Neural progenitor cell (in vitro differentiated cells): ENCODE measurements around the gene RBFOX2. TPM values are rescaled to one million over a fixed set of nuclear protein-coding genes. Genes with fewer than 3 reads are reported as not detected.

Source experiments
- DNase-seq: peaks from one replicate; pipeline ENCODE4 v3.0.0-alpha.2; 2016; ENCODE audit warnings: low spot score
- H2AFZ ChIP-seq: fragments of 200-600 bp; sonication (generic); replicated peaks from 2 replicates; pipeline ENCODE4 v1.6.1; 2016; ENCODE audit warnings: antibody characterized with exemption
- H3F3A ChIP-seq: fragments of 200-600 bp; sonication (generic); 2 replicates; pipeline ENCODE4 v1.6.1; 2016; ENCODE audit warnings: antibody characterized with exemption, low read depth
- H3K27ac ChIP-seq: fragments of 200-600 bp; sonication (generic); 2 replicates; pipeline ENCODE4 v1.5.1; 2016; ENCODE audit warnings: mild to moderate bottlenecking
- H3K27me3 ChIP-seq: fragments of 200-600 bp; sonication (generic); 2 replicates; pipeline ENCODE4 v1.6.1; 2016; ENCODE audit warnings: mild to moderate bottlenecking, moderate library complexity
- H3K36me3 ChIP-seq: fragments of 200-600 bp; sonication (generic); 2 replicates; pipeline ENCODE4 v1.5.1; 2016
- H3K4me1 ChIP-seq: fragments of 200-600 bp; sonication (generic); 2 replicates; pipeline ENCODE4 v1.6.1; 2016; ENCODE audit warnings: mixed run types
- H3K4me2 ChIP-seq: fragments of 200-600 bp; sonication (generic); 2 replicates; pipeline ENCODE4 v1.6.1; 2016
- H3K4me3 ChIP-seq: fragments of 200-600 bp; sonication (generic); 2 replicates; pipeline ENCODE4 v1.5.1; 2016
- H3K79me2 ChIP-seq: fragments of 200-600 bp; sonication (generic); 2 replicates; pipeline ENCODE4 v1.6.1; 2016; ENCODE audit warnings: low read depth
- H3K9ac ChIP-seq: fragments of 200-600 bp; sonication (generic); 2 replicates; pipeline ENCODE4 v1.6.1; 2016
- H3K9me3 ChIP-seq: fragments of 200-600 bp; sonication (generic); 2 replicates; pipeline ENCODE4 v1.5.1; 2016; ENCODE audit warnings: low read depth
- H4K20me1 ChIP-seq: fragments of 200-600 bp; sonication (generic); 2 replicates; pipeline ENCODE4 v1.6.1; 2016; ENCODE audit warnings: low read depth
- H3K27ac Mint-ChIP-seq: 3 replicates; pipeline ENCODE4 v1.8.0; 2021; ENCODE audit warnings: mixed read lengths
- H3K27me3 Mint-ChIP-seq: 2 replicates; pipeline ENCODE4 v1.8.0; 2022; ENCODE audit warnings: low read depth, mild to moderate bottlenecking, inconsistent platforms, moderate library complexity, mixed read lengths; ENCODE audit not compliant: insufficient read depth
- H3K36me3 Mint-ChIP-seq: 3 replicates; pipeline ENCODE4 v1.8.0; 2021; ENCODE audit warnings: mixed read lengths
- H3K4me1 Mint-ChIP-seq: 3 replicates; pipeline ENCODE4 v1.8.0; 2021; ENCODE audit warnings: mixed read lengths
- H3K4me3 Mint-ChIP-seq: 3 replicates; pipeline ENCODE4 v1.8.0; 2021; ENCODE audit warnings: mild to moderate bottlenecking, moderate library complexity, mixed read lengths
- H3K9me3 Mint-ChIP-seq: 3 replicates; pipeline ENCODE4 v1.8.0; 2020; ENCODE audit warnings: mixed read lengths
- EZH2 ChIP-seq: fragments of 200-600 bp; sonication (generic); IDR thresholded peaks from 2 replicates; pipeline ENCODE4 v1.6.1; 2017; ENCODE audit warnings: antibody characterized with exemption, mild to moderate bottlenecking, moderate library complexity
- EZH2phosphoT487 ChIP-seq: fragments of 200-600 bp; sonication (generic); IDR thresholded peaks from 2 replicates; pipeline ENCODE4 v1.6.1; 2017; ENCODE audit warnings: antibody characterized with exemption
- total RNA-seq: library from RNA; depleted of rRNA; stranded (reverse); fragments of >200 nt; gene quantifications from 2 replicates; pipeline ENCODE4 v1.2.3, GENCODE V29; 2015; ENCODE audit warnings: low replicate concordance
- TF ChIP-seq, protein P1 (sequence below): fragments of 200-600 bp; sonication (generic); IDR thresholded peaks from 2 replicates; pipeline ENCODE4 v1.5.1; 2017; ENCODE audit warnings: antibody characterized with exemption, mild to moderate bottlenecking

RBFOX2 gene
- total RNA-seq, 1 donor from 2014 or later: 163 TPM

GRCh38 chr22:35972559-35972958, 56.1 kb downstream of the RBFOX2 start:
- Histone ChIP-seq H3K79me2 (peaks cover 96% of the 10 kb centered on the region), H3K36me3 (no peaks in the 10 kb centered on the region), H3K9ac (no peak overlapping the region), H2AFZ (no peak overlapping the region), H4K20me1 (peaks cover 86% of the 10 kb centered on the region), H3K4me2 (no peak overlapping the region), H3K27ac (no peak overlapping the region), H3K4me1 (peaks cover 26% of the 10 kb centered on the region), H3K9me3 (no peaks in the 10 kb centered on the region), H3K4me3 (no peak overlapping the region), H3F3A (no peaks in the 10 kb centered on the region), H3K27me3 (no peaks in the 10 kb centered on the region)
- Mint-ChIP-seq H3K27ac (peak overlapping the region; percentile 62), H3K9me3 (no peaks in the 10 kb centered on the region), H3K4me1 (peaks cover 60% of the 10 kb centered on the region), H3K27me3 (no peaks in the 10 kb centered on the region), H3K36me3 (peaks cover 2% of the 10 kb centered on the region), H3K4me3 (no peak overlapping the region)
- no peak for TF ChIP-seq EZH2phosphoT487
- no peak for TF ChIP-seq EZH2
- no peak for DNase-seq

DNA sequence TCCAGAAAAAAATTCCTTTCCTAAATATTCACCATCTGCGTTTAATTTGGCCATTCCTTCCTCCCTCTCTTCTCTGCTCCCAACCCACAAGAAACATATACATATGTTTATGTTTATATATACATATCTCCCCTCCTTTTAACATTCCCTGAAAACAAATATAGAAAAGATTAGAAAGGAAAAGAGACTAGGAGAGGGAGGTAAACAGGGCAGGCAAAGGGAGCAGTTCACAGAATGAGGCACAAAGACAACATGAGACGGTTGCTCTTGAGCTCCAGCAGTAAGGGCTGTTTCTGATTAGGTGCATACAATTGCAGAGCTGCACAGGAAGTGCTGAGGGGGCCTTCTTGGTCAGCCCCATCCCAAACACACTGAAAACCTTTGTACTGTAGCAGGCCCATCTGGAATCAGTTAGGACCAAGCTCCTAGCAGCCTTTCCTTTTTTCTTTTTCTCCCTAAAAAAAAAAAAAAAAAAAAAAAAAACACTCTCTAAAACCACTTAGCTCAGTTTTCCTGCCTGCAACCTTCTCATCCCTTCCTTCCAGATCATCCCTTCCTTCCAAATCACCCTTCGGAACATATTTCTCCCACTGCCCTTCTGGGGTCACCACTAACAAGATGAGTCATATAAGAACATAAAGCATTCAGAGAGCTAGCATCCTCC, 57.0 kb downstream of the RBFOX2 start:
- Mint-ChIP-seq H3K36me3 (peaks cover 2% of the 10 kb centered on the region), H3K4me3 (peak overlapping the region; percentile 14), H3K4me1 (peaks cover 60% of the 10 kb centered on the region), H3K27me3 (no peaks in the 10 kb centered on the region), H3K9me3 (no peaks in the 10 kb centered on the region), H3K27ac (peak overlapping the region; percentile 76)
- Histone ChIP-seq H3F3A (no peaks in the 10 kb centered on the region), H3K4me1 (peaks cover 26% of the 10 kb centered on the region), H3K79me2 (peaks cover 96% of the 10 kb centered on the region), H4K20me1 (peaks cover 80% of the 10 kb centered on the region), H2AFZ (no peak overlapping the region), H3K27ac (no peak overlapping the region), H3K4me3 (no peak overlapping the region), H3K9me3 (no peaks in the 10 kb centered on the region), H3K36me3 (no peaks in the 10 kb centered on the region), H3K9ac (no peak overlapping the region), H3K4me2 (no peak overlapping the region), H3K27me3 (no peaks in the 10 kb centered on the region)
- DNase-seq: no peak
- TF ChIP-seq EZH2: no peak
- TF ChIP-seq, protein P1, sequence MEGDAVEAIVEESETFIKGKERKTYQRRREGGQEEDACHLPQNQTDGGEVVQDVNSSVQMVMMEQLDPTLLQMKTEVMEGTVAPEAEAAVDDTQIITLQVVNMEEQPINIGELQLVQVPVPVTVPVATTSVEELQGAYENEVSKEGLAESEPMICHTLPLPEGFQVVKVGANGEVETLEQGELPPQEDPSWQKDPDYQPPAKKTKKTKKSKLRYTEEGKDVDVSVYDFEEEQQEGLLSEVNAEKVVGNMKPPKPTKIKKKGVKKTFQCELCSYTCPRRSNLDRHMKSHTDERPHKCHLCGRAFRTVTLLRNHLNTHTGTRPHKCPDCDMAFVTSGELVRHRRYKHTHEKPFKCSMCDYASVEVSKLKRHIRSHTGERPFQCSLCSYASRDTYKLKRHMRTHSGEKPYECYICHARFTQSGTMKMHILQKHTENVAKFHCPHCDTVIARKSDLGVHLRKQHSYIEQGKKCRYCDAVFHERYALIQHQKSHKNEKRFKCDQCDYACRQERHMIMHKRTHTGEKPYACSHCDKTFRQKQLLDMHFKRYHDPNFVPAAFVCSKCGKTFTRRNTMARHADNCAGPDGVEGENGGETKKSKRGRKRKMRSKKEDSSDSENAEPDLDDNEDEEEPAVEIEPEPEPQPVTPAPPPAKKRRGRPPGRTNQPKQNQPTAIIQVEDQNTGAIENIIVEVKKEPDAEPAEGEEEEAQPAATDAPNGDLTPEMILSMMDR: no peak
- no peak for TF ChIP-seq EZH2phosphoT487

DNA sequence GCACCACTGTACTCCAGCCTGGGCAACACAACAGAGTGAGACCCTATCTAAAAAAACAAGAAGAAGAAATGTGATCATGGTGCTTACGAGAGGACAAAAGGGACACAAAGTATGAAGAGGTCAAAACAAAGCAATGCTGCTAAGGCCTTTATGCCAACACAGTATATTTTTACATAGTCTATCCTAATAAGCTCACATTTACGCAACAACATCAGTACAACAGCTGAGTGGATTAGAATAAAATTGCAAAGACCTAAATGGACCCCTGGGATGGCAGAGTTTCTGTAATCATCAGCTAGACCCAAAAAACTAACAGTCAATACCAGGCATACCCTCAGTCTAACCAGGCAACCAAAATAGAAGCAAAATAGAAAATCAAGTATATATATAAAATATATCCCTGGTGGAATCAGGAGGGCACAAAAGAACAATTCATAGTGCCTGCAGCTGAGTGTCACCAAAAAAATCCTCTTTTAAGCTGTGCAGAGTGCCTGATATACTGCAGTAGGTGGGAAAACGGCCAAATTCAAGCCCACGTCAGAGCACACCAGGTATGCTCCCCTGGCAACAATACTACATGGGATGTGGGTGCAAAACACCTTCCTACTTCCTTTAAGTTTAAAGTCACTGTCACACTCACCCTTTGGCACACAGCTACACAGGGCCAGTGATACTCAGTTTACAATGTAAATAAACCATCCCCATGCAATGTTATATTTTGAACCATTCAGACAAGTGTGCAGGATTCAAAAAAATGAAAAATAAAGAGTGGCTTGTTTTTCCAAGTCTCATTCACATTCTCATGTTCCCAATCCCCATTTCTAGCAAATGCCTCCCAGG, 57.8 kb downstream of the RBFOX2 start:
- Histone ChIP-seq H3K27ac (no peak overlapping the region), H3K36me3 (no peaks in the 10 kb centered on the region), H3K9ac (no peak overlapping the region), H3K9me3 (no peaks in the 10 kb centered on the region), H3K27me3 (no peaks in the 10 kb centered on the region), H3F3A (no peaks in the 10 kb centered on the region), H3K4me3 (no peak overlapping the region), H2AFZ (no peak overlapping the region), H4K20me1 (peaks cover 72% of the 10 kb centered on the region), H3K4me2 (no peak overlapping the region), H3K79me2 (peaks cover 96% of the 10 kb centered on the region), H3K4me1 (peaks cover 21% of the 10 kb centered on the region)
- H3K4me3 Mint-ChIP-seq: no peak overlapping the region
- H3K4me1 Mint-ChIP-seq: peaks cover 56% of the 10 kb centered on the region
- TF ChIP-seq, protein P1: no peak
- TF ChIP-seq EZH2phosphoT487: no peak
- TF ChIP-seq EZH2: no peak
- H3K36me3 Mint-ChIP-seq: peaks cover 4% of the 10 kb centered on the region
- DNase-seq: no peak
- H3K27ac Mint-ChIP-seq: peak overlapping the region; percentile 74
- H3K9me3 Mint-ChIP-seq: no peaks in the 10 kb centered on the region
- H3K27me3 Mint-ChIP-seq: no peaks in the 10 kb centered on the region

- H3K4me2 ChIP-seq: no peak overlapping the region
- H3K4me3 ChIP-seq: no peak overlapping the region
- no peak overlapping the region for H3K9ac ChIP-seq
- no peaks in the 10 kb centered on the region for H3K27me3 ChIP-seq
- peaks cover 4% of the 10 kb centered on the region for H3F3A ChIP-seq
- H3K9me3 ChIP-seq: no peaks in the 10 kb centered on the region
- H2AFZ ChIP-seq: no peak overlapping the region
- TF ChIP-seq, protein P1: no peak
- TF ChIP-seq EZH2phosphoT487 (no peak), EZH2 (no peak)
- peaks cover 9% of the 10 kb centered on the region for H3K4me1 ChIP-seq
- H3K4me1 Mint-ChIP-seq: peaks cover 47% of the 10 kb centered on the region
- no peak overlapping the region for H3K27ac Mint-ChIP-seq
- peaks cover 2% of the 10 kb centered on the region for H3K36me3 Mint-ChIP-seq
- peaks cover 38% of the 10 kb centered on the region for H4K20me1 ChIP-seq
- no peaks in the 10 kb centered on the region for H3K9me3 Mint-ChIP-seq
- no peaks in the 10 kb centered on the region for H3K36me3 ChIP-seq
- DNase-seq: no peak
- H3K27me3 Mint-ChIP-seq: no peaks in the 10 kb centered on the region
- no peak overlapping the region for H3K4me3 Mint-ChIP-seq
- H3K27ac ChIP-seq: no peak overlapping the region
- H3K79me2 ChIP-seq: peaks cover 96% of the 10 kb centered on the region
These were observed 61.6 kb downstream of the RBFOX2 start for GRCh38 chr22:35967046-35967397.
